Measurements from ENCODE around the gene PTPRCAP. TPM values are rescaled to one million over a fixed set of nuclear protein-coding genes. Genes with fewer than 3 reads are reported as not detected.

The PTPRCAP gene
- total RNA-seq, 4 donors from 2014 or later, result 5.6 to 7.2 (median 6.4) TPM

DNA sequence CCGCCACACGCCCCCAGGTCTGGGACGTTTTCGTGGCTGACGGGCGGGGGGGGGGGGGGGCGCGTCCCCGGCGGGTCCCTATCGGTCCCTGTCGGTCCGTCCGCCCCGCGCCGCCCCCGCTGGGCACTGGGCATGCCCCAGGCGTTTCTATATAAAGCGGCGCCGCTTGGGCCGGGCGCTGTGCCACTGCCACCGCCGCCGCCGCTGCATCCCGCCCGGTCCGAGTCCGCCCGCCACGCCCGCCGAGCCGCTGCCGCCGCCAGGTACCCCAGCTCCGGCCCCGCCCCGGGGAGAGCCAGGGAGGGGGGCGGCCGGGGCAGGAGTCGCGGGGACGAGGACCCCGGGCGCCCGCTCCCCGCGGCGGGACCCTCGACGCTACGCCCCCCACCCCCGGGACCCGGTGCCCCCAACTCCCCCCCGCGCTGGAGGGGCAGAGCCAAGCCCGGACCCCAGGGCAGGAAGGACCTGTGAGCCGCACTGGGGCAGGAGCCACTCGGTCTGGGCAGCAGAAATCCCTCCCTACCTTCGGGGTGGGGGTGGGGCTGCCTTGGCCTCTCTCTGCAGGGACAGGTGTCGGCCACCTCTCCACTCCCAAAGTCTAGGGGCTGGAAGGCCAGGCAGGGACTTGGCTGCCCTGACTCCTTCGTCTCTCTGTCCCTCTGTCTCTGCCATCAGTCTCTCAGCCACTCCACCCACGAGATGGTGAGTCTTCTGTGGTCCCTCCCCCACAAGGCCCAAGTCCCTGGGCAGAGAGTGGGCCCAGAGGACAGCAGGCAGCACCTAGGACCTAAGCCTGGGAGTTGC is 21.8 kb downstream of the PTPRCAP start, which contains the start of gene CARNS1:
Gene CARNS1 (plus strand): TSS at position 178 of the 804 bp plus-strand sequence. CDS start 522 bp downstream, at position 700.
- Histone ChIP-seq H3K4me3 (replicated peaks in 1 of 3) (peak within 1 kb of the TSS in 1 of 3 donors; percentile 35), H3K4me1 (peaks cover 16 to 78% of the 10 kb centered on the region in 2 donors), H3K9me3 (no peaks in the 10 kb centered on the region), H3K27ac (peak within 1 kb of the TSS; percentile 43 to 75 (median 44)), H3K36me3 (no peaks in the 10 kb centered on the region), H3K27me3 (no peaks in the 10 kb centered on the region)
- DNase-seq, result peak; percentile 54 to 65
- 0 to 8% methylated on average over 6 to 16 of the region's 67 CpGs for WGBS, 2 donors
- TF ChIP-seq POLR2A (IDR thresholded peaks at IDR 0.05), result peak in 1 of 2 donors; percentile 20
- TF ChIP-seq CTCF (IDR thresholded peaks at IDR 0.05), result no peak
- intact Hi-C loops (cut with DNase I), result no loop called here

DNA sequence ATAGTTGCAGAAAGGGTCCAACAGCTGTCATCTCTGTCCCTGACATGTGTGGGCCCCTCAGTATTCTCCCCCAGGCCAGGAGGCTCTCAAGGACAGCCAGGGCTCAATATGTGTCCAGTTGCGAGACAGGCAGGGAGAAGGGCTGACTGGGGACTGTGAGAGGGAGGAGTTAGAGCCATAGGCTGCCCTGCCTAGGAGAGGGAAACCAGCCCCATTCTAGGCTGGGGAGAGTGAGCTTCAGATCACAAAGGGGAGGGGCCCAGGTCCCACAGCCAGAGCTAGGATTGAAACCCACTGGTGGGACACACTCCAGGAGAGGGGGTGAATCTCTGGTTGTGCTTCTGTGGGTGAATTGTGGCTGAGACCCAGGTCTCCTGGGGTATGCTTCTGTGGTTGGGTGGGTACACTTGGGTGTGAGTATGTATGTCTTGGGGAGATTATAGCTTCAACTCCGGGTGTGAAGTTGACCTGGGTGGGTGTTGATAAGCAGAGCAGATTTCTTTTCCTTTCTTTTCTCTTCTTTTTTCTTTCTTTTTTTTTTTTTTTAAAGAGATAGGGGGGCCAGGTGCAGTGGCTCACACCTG is 24.1 kb downstream of the PTPRCAP start:
- no peaks in the 10 kb centered on the region for H3K9me3 ChIP-seq
- no peaks in the 10 kb centered on the region for H3K27me3 ChIP-seq
- peaks cover 9 to 56% of the 10 kb centered on the region in 2 donors for H3K4me1 ChIP-seq
- intact Hi-C loops (cut with DNase I), result no loop called here
- 74 to 79% methylated on average over 2 of the region's 2 CpGs for WGBS, 2 donors
- no peak overlapping the region for H3K4me3 ChIP-seq (replicated peaks in 1 of 3)
- no peak for TF ChIP-seq CTCF (IDR thresholded peaks at IDR 0.05)
- TF ChIP-seq POLR2A (IDR thresholded peaks at IDR 0.05), result no peak
- no peak overlapping the region for H3K27ac ChIP-seq
- DNase-seq, result no peak
- no peaks in the 10 kb centered on the region for H3K36me3 ChIP-seq

DNA sequence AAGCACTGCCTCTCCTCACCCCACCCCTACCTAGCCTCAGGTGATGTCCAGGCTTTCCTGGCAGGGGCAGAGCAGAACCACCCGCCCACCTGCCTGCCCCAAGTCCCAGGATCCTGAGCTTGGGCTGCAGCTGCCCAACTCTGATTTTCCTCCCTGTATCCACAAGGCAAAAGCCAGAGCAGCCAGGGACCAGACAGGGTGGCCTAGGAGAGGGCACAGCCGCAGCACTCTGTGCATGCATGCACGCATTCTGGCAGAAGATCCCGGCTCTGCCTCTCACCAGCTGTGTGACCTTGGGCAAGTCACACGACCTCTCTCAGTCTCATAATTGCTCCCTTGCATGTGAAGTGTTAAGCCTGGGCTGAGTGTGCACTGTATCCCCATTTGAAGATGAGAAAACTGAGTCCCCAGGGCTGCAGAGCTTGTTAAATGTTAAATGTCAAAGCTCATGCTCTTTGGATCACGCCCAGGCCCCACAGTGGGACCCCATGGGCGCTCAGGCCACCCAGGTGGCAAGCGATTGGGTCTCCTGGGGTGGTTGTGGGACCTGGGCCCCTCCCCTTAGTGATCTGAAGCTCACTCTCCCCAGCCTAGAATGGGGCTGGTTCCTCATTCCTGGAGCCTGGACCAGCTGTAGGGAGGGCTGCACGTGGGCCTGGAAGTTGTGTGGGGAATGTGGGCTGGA is 24.8 kb downstream of the PTPRCAP start:
- H3K27ac ChIP-seq, result no peak overlapping the region
- TF ChIP-seq POLR2A (IDR thresholded peaks at IDR 0.05), result no peak
- no peak overlapping the region for H3K4me3 ChIP-seq (replicated peaks in 1 of 3)
- peaks cover 9 to 49% of the 10 kb centered on the region in 2 donors for H3K4me1 ChIP-seq
- WGBS, 2 donors, result 72 to 88% methylated on average over 6 to 9 of the region's 9 CpGs
- H3K9me3 ChIP-seq, result no peaks in the 10 kb centered on the region
- no peaks in the 10 kb centered on the region for H3K36me3 ChIP-seq
- DNase-seq, result no peak
- intact Hi-C loops (cut with DNase I), result no loop called here
- no peaks in the 10 kb centered on the region for H3K27me3 ChIP-seq

DNA sequence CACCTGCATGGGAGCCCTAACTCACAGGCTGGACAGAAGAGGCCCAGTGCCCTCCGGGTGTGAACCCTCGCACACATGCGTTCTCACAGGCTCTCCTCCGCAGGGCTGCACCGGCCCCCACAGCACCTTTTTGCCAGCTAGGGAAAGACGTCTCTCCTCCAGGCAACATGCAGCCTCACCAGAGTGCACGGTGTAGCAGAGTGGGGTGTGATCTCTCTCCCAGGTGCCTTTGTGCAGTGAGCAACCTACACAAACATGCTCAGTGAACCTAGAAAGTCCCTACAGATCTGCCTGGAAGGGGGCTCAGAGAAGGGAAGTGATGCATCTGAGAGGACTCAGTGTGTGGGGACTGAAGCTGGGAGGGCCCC is 25.7 kb downstream of the PTPRCAP start:
- no peak for DNase-seq
- WGBS, 2 donors, result 20 to 40% methylated on average over 1 to 7 of the region's 7 CpGs
- Histone ChIP-seq H3K36me3 (no peaks in the 10 kb centered on the region), H3K9me3 (no peaks in the 10 kb centered on the region), H3K27ac (no peak overlapping the region), H3K4me3 (replicated peaks in 1 of 3) (no peak overlapping the region), H3K27me3 (no peaks in the 10 kb centered on the region), H3K4me1 (peaks cover 9 to 40% of the 10 kb centered on the region in 2 donors)
- TF ChIP-seq CTCF (IDR thresholded peaks at IDR 0.05) (no peak), POLR2A (IDR thresholded peaks at IDR 0.05) (no peak)
- intact Hi-C loops (cut with DNase I), result no loop called here

DNA sequence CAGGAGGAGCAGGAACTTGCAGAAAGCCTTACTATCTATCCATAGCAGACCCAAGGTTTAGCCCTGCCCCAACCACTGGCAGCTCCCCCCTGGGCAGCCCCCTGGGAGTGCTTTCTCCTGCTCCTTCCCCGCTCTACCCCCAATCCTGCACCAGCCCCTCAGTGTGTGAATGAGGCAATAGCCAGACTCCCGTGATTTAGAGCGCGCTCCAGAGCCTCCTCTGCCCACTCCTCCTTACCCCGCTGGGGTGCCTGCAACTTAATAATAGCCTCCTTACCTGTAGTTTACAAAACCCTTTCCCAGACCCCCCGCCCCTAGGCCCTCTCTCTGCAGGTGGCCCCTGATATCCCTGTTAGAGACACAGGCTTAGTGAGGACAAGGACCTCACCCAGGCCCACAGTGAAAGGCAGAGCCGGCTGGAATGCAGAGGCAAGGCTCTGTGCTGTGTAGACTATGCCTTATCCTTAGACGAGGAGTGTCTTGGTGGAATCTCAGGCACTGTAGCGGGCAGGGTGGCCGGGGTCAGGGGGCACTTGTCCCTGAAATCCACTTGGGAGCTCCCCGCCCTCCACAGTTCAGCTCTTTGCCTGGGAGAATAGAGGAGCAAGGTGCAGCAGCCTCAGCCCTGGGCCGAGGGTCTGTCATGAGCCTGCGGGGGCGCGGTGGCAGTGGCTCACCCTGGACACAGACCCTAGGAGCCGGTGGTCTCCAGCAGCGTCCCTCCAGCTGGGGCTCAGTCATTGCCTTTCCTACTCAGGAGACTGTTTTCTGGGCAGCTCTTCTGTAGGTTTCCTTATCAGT is 26.3 kb downstream of the PTPRCAP start:
- 73 to 83% methylated on average over 7 to 11 of the region's 17 CpGs for WGBS, 2 donors
- TF ChIP-seq CTCF (IDR thresholded peaks at IDR 0.05) (no peak), POLR2A (IDR thresholded peaks at IDR 0.05) (no peak)
- Histone ChIP-seq H3K36me3 (no peaks in the 10 kb centered on the region), H3K9me3 (no peaks in the 10 kb centered on the region), H3K4me1 (peaks cover 4 to 37% of the 10 kb centered on the region in 2 donors), H3K27me3 (no peaks in the 10 kb centered on the region), H3K4me3 (replicated peaks in 1 of 3) (no peak overlapping the region), H3K27ac (no peak overlapping the region)
- intact Hi-C loops (cut with DNase I), result no loop called here
- DNase-seq, result no peak
